HS-5 (cell line): ENCODE data around the gene TAF1B.

Source experiments
- DNase-seq: peaks from one replicate; pipeline ENCODE4 v3.0.0-alpha.2; 2012; ENCODE audit warnings: low read depth

The TAF1B gene

DNA sequence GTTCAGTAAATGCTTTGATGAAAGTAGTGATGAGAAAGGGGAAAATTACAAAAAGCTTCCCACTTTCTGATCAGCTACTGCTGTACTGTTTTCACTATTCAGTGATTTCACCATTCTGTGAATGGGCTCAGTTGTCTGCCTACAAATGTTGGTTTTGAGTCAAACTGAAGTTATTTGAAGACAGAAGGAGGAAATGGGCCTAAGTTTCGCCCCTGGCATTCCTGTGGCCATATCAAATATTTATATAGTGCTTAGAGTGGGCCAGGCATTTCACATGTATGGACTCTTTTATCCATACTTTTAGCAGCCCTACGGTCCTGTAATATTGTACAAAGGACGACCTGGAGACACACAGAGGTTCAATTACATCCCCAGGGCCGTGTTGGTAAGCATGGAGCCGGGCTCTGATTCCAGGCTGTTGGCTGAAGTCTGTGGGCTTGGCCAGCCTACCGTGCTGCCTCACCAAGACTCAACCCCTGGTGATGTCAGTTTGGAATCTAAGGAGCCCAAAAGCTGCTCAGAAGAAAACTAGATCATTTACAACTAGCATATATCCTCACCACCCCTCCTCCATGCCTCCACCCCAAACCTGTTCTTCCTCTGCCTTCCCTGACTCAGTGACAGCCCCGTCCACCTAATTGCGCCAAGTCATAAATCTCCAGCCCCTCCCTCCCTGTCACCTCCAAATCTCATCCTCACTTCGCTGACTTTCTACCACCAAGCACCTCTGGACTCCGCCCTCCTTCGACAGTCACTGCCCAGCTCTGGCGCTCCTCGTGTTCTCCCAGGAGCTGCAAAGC, 98.1 kb downstream of the TAF1B start:
- DNase-seq = peak; percentile 60

DNA sequence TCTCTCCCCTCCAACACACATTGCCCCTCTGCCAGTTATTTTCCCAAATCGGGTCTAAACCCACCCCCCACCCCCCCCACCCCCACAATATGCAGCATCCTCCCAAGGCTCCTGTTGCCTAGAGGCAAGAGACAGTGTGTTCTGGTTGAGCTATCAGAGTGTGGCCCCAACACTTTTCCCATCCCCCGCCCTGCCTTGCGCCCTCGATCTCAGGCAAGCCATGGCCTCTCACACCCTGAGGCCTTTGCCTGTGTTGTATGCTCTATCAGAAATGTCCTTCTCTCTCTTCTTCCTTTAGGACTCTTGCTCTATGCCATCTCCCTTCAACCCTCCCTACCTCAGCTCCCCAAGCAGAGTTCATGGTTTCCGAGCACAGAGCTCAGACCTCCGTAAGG, 98.7 kb downstream of the TAF1B start:
- no peak for DNase-seq

DNA sequence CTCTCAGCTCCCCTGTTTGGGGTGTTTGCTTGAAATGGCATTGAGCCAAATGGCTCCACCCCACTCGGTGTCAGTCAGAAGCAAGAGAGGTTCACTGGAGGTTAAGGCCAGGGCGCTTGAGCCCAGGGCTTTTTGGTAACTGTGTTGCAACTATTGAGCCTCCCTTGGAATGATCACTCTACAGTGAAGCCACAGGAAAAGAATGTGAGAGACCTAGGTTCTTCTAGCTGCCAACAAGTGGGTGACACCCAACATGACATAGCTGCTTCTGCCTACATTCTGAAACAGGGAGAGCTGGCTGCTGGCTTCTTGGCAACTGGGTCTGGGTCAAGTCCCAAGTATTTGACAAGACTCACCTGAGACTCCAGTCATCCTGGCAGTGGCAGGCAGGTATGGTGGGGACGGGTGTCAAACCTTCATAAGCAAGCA, 101.1 kb downstream of the TAF1B start:
- DNase-seq = no peak

DNA sequence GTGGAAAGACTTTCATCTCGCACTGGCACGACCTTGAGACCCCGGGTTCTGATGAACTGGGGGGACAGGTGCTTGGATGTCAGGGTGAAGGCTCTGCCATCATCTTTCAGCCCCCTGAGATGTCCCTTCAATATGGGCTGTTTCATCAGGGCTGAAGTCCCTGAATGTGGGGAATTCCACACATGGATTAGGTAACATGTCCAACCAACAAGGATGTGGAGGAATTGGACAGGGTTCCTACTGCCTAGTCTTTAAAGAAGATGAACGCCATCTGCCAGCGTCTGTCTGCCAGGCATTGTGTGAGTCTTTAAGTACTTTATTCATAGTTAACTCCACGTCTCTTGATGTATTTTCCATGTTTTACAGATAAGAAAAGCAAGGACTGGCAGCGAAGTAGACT, 102.3 kb downstream of the TAF1B start:
- DNase-seq = no peak

DNA sequence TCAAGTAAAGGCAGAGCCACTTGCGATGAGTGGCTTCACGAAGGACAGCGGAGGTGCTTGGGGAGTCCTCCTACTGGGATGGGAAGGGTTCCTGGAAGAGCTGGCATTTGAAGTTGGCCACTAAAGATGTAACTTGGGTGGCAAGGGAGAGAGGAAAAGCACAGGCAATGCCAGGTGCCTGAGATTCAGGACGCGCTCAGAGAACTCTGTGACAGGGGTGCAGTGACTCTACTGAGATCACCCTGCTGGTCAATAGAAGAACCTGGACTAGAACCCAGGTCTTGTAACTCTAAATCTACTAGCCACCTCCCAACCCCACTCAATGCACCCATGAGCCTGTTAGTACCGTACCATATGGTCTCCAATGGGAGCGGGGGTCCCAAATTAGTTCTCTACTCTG, 102.8 kb downstream of the TAF1B start:
- no peak for DNase-seq

DNA sequence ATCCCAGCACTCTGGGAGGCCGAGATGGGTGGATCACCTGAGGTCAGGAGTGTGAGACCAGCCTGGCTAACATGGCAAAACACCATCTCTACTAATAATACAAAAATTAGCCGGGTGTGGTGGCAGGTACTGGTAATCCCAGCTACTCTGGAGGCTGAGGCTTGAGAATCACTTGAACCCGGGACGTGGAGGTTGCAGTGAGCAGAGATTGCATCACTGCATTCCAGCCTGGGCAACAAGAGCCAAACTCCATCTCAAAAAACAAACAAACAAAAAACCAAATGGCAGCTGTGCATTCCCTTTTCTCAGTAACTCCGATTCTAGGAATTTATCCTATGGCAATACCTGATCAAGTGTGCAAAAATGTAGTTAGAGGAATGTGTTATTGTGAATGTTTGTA, 103.5 kb downstream of the TAF1B start:
- DNase-seq = no peak

DNA sequence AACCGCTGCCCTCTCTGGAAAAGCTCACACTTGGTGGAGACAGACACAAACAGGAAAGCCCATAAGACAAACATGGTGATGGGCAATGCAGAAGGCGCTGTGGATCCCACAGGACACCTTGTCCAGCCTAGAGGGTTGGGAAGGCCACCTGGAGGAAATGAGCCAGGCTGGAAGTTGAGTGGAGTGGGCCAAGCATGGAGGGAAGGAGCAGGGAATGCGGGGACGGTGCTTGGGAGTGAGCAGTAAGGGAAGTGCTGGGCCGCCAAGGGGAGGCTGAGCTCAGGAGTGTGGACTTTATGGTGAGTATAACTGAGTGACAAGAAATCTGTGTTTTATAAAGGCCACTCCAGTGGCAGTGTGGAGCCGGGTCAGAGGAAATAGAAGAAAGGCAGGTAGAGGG, 105.4 kb downstream of the TAF1B start:
- no peak for DNase-seq

DNA sequence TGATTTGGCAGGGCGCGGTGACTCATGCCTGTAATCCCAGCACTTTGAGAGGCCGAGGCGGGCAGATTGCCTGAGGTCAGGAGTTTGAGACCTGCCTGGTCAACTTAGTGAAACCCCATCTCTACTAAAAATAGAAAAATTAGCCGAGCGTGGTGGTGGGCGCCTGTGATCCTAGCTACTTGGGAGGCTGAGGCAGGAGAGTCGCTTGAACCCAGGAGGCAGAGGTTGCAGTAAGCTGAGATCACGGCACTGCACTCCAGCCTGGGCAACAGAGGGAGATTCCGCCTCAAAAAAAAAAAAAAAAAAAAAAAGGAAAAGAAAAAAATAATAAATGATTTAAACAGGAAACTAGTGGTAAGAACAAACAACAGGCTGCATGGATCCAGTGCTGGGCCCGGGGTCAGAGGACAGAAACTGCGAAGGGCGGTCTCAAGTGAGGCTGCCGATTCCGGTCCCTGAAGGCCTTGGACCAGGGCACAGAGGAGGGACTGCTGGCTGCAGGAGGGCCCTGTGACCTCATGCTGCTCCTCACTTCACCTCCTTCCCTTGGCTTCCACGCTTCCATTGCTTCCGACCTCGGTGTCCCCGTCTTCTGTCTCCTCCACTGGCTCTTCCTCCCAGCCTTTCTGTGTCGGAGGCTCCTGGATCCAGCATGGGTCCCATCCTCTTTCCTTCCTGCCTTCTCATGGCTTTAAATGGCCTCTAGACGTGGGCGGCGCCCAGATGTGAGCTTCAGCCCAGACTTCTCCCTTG, 106.1 kb downstream of the TAF1B start:
- no peak for DNase-seq

DNA sequence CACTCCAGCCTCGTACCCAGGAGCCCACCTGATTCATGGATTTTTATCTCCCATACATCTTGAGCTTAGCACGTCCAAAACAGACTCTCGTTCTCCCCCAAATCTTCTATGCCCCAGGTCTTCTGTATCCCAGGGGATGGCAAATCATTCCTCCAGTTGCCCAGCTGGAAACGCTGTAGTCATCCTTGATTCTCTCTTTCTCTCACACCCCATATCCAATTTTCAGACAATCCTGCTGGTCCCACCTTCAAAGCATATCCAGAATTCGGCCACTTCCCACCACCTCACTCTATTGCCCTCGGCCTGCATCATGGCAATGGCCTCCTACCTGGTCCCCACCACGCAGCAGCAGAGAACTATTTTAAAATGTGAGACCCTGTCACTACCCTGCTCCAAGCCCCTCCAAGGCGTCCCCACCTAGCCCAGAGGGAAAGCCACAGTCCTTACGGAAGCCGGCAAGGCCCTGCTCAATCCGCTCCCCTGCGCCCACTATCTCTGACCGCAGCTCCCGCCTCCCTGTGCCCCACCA, 106.8 kb downstream of the TAF1B start:
- no peak for DNase-seq

DNA sequence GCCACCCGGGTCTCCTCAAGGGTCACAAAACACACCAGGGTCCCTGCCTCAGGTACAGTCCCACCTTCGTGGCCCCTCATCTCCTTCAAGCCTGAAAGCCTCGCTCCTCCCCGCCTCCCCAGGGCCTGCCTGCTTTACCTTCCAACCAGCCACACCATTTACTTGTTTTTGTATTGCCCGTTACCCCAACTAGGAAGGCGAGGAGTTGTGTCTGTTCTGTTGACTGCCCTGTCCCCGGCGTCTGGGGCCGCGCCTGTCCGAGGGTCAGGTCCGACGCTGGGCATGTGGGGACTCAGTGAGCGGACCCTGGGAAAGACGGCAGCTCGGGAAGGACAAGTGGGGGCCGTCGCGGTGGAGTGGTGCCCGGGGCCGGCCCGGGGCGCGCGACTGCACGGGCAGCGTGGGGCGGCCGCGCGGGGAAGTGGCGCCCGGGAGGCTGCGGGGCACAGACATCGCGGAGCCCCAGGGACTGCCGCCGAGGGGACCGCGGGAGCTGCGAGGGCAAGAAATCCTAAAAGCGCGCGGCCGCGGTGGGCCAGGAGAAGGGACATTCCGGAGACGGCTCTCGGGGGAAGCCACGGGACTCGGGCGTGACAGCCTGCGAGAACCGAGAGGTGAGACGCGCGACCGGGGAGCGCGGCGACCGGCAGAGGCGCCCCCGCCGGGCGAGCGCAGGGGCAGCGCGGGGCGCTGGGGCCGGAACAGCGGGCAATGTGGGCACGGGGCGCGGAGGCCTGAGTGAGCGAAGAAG, 107.4 kb downstream of the TAF1B start:
- DNase-seq = no peak

DNA sequence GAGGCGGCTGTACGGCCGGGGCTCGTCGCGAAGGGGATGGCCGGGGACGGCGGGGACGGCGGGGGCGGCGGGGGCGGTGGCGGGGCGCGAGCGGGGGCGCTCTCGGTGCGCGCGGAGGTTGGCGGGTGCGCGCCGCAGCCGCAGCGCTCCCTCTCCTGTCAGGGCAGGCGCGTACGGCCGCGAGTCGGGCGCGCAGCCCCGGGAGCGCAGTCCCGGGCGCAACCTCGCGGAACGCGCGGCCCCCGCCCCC, 107.9 kb downstream of the TAF1B start:
- DNase-seq = no peak

DNA sequence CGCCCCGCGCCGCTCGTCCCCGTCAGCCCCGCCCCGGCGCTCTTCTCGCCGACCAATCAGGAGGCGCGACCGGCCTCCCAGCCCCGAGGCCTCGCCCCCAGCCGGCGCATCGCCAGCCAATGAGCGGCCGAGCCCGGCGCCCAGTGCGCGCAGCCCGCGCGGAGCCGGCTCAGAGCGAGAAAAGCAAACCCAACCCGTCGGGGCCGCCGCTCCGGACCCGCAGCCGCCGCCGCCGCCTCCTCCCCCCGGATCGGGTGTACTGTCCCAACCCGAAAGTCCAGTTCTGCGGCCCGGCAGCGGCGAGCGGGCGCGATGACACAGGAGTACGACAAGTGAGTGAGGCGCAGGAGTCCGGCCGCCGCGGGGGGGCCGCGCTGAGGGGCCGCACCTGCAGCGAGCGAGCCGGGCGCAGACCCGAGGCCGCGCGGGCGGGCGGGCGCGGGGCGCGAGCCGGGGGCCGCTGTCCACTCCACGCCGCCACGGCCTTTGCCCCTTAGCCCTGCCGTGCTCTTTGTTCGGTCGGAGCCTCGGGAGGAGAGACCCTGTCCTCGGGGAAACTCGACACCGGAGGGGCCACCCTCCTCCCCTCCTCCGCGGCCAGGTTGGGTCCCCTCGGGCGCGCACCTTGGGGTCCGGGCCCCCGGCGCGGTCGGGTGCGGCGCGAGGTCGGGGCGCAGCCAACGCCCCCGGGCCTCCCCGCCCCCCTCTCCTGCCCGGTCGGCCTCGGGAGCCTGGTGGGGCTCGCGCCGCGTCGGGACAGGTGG, 108.4 kb downstream of the TAF1B start, which contains the start of gene GRHL1:
TSS of gene GRHL1 (plus strand) at position 172 of the 764 bp plus-strand sequence. CDS start at position 313, 141 bp downstream.
- DNase-seq = peak; percentile 45

DNA sequence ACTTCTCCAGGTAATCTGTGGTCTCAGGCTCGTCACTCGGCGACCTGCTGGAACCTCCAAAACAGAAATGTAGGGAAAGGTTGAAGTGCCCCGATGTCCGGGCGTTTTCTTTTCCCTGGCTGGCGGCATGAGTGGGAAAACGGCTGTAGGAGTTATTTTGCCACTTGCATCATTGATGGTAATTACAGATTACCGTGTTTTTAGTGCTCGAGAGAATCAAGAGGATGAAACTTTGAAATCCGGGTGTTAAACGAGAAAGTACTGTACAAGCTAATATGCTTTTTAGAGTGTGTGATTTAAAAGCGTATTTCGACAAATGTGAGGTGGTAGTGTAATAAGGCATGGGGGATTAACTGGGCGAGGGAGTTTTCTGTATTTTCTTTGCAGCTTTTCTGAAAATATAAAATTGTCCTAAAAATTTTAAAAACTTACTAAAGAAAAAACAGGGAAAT, 109.0 kb downstream of the TAF1B start:
- DNase-seq = no peak

DNA sequence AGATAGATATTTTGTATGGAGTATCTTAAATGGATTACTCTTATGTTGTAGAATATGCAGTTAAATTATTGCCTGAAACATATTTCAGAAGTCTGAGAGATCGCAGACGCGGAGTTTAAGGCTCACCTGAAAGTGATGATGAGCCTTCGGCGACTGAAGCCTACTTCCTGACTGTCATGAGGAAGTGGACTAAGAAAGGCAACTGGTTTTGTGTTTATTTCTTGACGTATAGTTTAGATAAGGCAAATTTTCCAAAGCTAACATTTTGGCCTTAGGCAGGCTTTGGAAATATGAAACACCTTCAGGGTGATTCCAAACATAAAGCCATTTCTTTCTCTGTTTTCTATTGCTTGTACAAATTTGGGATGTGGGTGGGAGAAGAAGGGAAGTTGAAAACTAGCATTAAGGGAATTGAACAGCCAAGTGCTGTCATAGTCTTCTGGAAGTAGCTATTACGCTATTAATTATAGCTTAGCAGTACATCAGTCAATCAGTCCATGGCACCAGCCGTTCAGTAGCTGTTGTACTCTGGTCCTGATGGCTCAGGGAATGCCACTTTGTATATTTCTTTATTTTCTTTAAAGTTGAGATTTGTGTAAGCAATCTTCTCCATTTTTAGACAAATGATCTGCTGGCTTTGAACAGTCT, 109.7 kb downstream of the TAF1B start:
- no peak for DNase-seq

DNA sequence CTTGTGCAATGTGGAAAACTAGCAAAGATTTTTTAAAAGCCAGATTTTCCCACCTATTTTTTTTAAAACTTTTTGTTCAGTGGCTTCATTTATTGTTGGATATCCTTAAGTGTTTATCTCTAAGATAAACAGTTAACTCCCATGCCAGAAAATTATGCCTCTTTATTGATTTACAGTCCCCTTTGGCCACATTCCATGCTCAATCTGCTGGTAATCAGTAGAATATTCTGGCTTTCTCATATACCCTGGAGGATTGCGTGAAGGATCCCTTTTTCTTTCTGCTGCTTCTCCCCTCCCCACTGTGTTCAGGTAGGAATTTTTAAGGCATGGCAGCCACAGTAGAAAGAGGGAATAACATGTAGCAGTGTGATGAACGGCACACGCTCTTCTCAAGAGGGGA, 110.9 kb downstream of the TAF1B start:
- no peak for DNase-seq

DNA sequence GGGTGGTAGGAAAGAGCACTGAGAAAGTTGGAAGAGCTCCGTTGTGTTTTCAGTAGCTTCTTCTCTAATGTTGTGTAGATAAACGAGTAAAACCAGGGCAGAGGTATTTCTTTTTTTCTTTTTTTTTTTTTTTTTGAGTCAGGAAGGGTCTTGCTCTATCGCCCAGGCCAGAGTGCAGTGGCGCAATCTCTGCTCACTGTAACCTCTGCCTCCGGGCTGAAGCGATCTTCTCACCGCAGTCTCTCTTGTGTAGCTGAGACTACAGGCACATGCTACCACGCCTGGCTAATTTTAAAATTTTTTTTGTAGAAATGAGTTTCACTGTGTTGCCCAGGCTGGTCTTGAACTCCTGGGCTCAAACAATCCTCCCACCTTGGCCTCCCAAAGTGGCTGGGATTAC, 114.8 kb downstream of the TAF1B start:
- no peak for DNase-seq

DNA sequence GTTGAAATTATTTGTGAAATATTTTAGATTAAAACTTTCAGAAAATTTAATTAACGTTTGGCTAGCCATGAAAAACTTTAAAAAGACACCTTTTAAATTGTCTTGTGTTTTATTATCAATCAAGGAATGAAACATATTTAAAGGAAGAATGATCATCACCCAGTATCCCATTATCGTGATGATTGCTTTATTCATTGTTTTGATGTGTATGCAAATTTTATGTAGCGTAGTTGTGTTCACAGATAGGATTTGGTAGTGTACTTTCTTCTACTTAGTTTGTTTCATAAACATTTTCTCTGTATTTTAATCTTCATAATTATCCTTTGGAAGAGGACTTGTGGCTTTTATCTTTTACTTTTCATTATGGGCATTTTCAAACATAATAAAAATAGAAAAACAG, 116.0 kb downstream of the TAF1B start:
- DNase-seq = no peak

DNA sequence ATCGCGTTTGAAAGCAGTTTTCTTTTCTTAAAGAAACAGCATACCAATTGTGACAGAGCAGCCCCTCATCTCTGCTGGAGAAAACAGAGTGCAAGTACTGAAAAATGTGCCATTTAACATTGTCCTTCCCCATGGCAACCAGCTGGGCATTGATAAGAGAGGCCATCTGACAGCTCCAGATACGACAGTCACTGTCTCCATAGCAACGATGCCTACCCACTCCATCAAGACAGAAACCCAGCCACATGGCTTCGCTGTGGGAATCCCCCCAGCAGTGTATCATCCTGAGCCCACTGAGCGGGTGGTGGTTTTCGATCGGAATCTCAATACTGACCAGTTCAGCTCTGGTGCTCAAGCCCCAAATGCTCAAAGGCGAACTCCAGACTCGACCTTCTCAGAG, 117.7 kb downstream of the TAF1B start:
- no peak for DNase-seq

DNA sequence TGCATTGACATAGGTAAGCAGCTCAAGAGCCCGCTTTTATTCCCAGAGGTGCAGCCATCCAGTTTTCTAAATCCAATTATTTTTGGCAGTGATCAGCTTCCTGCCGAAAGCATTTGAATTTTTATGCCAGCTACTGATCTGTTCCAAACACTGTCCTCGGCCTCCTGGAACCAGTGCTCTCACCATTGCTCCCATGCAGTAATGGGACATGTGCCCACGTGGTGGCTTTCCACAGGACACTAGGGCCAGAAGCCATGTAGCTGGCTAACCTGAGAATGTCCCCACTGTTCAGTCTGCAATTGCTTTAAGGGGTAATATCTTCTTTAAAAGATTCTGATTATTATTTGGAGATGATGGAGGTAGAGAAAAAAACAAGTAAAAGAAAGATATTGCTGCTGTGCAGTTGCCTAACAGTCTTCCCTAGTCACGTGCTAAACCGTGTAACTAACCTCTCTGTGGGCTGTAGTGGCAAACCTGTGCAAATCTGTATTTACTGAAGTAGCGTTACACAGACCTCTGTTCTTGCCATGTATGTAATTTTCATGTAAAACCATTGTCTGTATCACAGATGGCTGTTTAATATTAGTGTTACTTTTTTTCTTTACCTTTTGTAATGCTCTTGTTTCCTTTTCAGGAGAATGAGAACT, 121.2 kb downstream of the TAF1B start:
- no peak for DNase-seq

DNA sequence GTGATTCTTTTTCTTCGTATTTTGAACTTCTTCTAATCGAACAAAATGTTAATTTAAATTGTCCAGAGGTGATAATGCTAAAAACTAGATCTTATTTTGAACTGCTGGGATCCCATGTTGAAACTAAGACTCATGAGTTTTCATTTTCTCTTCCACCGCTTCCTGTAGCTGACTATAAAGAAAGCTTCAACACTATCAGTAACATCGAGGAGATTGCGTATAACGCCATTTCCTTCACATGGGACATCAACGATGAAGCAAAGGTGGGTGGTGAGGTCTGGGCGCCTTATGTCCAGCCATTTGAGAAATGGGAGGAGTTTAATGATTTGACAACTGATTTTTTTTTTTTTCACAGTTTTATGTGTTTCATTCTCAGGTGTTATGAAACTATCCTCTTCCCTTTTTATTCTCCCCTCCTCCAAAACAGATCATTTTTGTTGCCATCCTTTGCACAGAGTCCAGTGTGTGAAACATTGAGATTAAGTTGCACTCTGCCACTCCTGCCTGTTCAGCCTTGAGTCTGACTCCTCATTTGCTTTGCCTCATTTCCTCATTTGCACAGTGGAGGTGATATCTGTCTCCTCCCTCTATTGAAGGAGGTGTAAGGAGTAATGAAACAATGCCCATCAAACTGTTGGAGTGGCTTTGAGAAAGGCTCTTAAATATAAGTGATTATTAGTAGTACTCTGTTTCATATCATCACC, 122.0 kb downstream of the TAF1B start:
- DNase-seq = no peak
